NOMO-1 (cell line): ENCODE data around the gene SH3PXD2B.

Source experiments
- DNase-seq, 2 experiments: peaks; one replicate each; lab custom pipeline; 2025; ENCODE audit not compliant: unreplicated experiment in 2 of 2; lab: John Stamatoyannopoulos, UW

The SH3PXD2B gene

GRCh38 chr5:172437445-172438318 lies 16.6 kb downstream of the SH3PXD2B start:
- no peak for DNase-seq

DNA sequence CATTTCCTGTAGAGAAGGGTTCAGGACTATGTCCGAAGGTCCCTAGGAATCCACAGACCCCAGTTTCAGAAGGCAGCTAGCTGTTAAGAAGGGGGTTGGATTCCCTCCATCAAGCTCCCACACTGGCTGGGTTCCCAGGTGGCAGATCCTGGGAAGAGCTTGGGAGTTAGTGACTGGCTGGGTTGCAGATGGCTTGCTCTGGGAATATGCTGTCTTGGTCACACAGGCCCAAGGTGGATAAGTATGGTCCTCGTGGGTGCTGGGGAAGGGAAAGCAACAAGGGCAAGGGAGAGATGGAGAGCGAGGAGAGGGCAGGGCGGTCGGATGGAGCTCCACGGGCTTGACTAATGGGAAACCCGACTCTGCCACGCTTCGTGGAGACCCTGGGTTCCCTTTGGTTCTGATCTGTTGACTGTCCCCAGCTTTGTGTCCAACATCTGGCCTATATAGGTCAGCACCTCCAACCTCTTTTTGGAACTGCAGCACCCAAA lies 17.4 kb downstream of the SH3PXD2B start:
- no peak for DNase-seq

DNA sequence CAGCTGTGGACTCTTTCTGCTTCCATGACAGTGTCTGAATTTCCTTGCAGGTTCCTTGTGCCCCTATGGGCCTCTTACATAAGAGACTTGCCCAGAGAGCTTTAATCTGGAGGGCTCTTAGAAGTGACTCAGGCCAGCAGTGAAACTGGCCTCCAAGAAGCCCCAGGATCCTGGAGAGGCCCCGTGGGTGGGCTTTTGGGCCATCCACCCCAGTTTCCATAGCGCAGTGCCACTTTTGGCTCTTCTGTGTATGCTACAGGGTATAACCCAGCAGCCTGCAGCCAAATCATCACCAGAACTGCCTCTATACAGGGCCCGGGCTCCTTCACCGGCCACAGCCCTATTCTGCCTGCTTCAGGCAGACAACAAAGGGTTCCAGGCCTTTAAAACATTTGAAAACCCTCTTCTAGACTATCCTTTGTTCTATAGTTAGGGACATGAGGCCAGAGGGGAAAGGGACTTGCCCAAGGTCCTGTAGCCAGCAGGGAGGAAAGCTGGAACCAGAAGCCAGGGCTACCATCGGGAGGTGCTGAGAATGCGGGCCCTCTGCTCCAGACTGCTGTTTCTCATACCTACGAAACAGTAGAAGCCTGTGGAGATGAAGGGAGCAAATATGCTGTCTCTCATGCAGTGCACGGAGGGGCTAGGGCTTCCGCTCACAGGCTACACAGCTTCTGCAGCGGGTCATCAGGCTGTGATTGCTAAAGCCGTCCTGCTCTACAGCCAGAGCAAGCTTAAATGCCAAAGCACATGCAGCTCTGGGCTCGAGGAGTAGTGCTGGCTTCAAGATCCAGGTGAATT lies 18.0 kb downstream of the SH3PXD2B start:
- no peak for DNase-seq

GRCh38 chr5:172435362-172436077 lies 18.8 kb downstream of the SH3PXD2B start:
- DNase-seq, result no peak

GRCh38 chr5:172434251-172434650 lies 20.1 kb downstream of the SH3PXD2B start:
- no peak for DNase-seq

- DNase-seq, result no peak
Measured at GRCh38 chr5:172433513-172433912, 20.8 kb downstream of the SH3PXD2B start.

DNA sequence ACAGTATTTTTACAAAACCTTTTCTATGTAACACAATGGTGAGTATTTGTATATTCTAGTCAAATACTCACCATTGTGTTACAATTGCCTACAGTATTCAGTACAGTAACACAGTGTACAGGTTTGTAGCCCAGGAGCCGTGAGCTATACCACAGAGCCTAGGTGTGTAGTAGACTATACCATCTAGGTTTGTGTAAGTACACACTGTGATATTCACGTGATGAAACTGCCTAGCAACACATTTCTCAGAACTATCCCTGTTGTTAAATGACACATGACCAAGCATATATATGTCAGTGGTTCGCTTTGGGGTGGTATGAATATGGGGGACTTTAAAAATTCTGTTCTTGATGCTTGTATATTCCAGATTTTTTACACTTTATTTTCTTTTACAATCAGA lies 21.3 kb downstream of the SH3PXD2B start:
- DNase-seq, result no peak

DNA sequence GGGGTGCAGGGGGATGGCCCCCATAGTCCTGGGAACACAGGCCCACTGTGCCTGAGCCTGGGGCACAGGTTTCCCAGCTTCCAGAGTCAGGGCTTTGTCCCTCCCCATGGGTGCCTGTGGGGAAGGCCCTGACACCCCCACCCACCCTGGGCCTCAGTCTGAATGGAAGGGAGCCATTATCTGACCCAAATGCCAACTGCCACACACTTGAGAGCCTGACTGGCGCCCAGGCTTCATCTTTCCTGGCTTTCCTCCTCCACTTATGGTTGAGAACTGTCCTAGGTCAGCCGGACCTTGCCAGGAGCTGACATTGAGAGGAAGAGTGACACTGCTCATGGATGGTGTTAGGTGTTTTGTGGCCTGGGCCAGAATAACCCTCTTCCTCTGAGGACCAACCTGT lies 24.0 kb downstream of the SH3PXD2B start:
- DNase-seq, result no peak

- DNase-seq, result peak in 1 of 2 experiments; percentile 20
Measured at GRCh38 chr5:172429201-172429940, 25.0 kb downstream of the SH3PXD2B start.

GRCh38 chr5:172428224-172429166 lies 25.8 kb downstream of the SH3PXD2B start:
- no peak for DNase-seq

DNA sequence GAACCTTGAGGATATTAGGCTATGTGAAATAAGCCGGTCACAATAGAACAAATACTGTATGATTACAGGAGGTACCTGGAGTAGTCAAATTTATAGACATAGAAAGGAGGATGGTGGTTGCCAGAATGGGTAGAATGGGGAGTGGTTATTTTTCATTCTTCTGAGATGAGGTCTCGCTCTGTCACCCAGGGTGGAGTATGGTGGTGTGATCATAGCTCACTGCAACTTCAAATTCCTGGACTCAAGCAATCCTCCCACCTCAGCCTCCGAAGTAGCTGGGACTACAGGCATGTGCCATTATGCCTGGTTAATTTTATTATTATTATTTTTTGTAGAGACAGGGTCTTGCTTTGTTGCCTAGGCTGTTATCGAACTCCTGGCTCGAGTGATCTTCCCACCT lies 27.1 kb downstream of the SH3PXD2B start:
- no peak for DNase-seq

GRCh38 chr5:172426086-172426485 lies 28.2 kb downstream of the SH3PXD2B start:
- no peak for DNase-seq

DNA sequence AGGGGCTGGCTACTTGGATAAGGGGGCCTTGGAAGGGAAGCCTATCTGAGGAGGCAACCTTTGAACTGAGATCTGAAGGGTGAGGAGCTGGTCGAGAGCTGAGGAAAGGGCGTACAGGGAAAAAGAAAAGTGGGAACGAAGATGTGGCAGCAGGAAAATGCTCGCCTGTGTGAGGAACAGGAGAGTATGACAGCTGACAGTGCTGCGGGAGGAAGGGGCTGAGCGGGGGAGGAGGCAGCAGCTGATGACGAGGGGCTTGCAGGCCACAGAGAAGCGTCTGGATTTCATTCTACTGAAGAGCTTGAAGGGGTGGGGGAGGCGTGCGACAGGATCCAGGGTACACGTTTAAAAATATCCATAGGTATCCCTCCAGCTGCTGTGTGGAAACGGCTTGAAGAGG lies 28.9 kb downstream of the SH3PXD2B start:
- no peak for DNase-seq

GRCh38 chr5:172424808-172425207 lies 29.5 kb downstream of the SH3PXD2B start:
- no peak for DNase-seq

DNA sequence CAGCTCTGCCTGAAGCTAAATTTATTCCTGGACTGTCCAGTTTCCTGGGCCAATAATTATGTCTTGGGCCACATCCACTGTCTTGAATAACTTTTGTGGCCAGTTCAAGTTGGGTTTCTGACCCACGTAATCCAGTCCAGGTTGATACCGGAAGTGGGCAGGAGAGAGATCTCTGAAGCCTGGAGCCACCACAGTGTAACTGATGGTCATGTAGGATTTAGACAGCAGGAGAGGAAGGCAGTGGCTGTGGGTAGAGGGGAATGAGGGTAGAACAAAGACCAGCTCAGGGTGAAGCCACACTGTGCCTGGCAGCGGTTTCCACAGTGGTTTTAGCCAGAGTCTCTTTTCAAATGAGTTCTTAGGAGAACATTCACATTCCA lies 30.2 kb downstream of the SH3PXD2B start:
- DNase-seq, result no peak

DNA sequence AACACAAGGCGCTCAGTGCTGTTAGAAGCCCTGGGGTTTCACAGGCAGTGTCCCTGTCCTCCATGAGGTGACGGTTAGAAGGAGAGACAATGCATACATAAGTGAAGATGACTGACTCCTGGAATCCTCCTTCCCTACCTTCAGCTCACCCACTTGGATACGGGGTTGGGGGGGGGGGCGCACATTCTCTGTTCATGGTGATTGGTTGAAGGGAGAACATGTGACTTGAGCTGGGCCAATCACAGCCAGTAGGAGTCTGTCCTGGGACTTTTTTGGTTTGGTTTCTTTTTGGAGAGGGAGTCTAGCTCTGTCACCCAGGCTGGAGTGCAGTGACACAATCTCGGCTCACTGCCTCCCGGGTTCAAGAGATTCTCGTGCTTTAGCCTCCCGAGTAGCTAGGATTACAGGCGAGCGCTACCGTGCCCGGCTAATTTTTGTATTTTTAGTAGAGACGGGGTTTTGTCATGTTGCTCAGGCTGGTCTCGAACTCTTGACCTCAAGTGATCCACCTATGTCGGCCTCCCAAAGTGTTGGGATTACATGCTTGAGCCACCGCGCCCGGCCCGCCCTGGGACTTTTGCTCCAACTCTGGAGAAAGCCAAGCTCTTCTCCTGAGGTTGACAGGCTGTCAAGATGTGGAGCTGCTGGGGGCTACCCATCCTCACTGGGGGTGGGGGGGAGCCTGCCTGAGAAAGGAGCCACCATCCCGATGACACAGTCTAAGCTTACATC lies 30.8 kb downstream of the SH3PXD2B start:
- no peak for DNase-seq

DNA sequence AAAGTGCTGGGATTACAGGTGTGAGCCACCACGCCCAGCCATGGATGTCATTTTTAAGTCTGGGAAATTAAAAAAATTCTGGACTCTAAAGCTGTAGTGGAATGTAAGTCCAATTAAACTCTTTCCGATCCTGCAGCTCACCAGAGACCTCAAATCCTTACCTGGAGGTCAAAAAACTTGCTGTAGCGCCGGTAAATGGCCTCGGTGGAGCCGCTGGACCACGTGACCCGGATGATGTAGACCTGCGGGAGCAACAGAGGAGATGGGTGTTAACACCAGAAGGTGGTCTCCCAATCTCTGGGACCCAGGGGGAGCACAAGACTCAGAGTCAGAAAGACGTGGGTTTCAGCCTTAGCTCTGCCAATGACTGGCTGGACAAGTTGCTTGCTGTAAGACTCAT lies 32.1 kb downstream of the SH3PXD2B start:
- DNase-seq, result no peak

GRCh38 chr5:172421020-172421419 lies 33.3 kb downstream of the SH3PXD2B start:
- no peak for DNase-seq
